GM12878 (cell line): ENCODE results near the gene AHCYL2. TPM values are rescaled to one million over a fixed set of nuclear protein-coding genes. Genes with fewer than 3 reads are reported as not detected.

Experiments
- ATAC-seq: fragments of 200-7000 bp; cut with Tn5 transposase; 3 replicates; pipeline ENCODE4 v1.9.1; 2020; ENCODE audit warnings: mild to moderate bottlenecking, moderate library complexity
- BruUV-seq: library from RNA; stranded (reverse); fragments of 400-500 nt; replicated peaks from 2 replicates; lab custom pipeline; 2021; lab: Mats Ljungman, UMichigan
- CTCF ChIA-PET: fragments of 300-600 bp; sonication (Branson Sonifier 250); formaldehyde crosslinking; extraction: SDS; loops from one replicate; lab custom pipeline; 2021; ENCODE audit warnings: inconsistent platforms; lab: Yijun Ruan, JAX
- POLR2A ChIA-PET: fragments of 350-600 bp; formaldehyde crosslinking; extraction: SDS; loops from one replicate; lab custom pipeline; 2021; ENCODE audit warnings: inconsistent platforms; lab: Charles Lee
- RAD21 ChIA-PET: fragments of 300-600 bp; sonication (Branson Sonifier 250); formaldehyde crosslinking; loops from one replicate; lab custom pipeline; 2023; ENCODE audit warnings: antibody characterized with exemption; ENCODE audit not compliant: unreplicated experiment; lab: Charles Lee
- SMC1A ChIA-PET: fragments of 300-600 bp; sonication (Branson Sonifier 250); formaldehyde crosslinking; loops from one replicate; lab custom pipeline; 2023; ENCODE audit not compliant: unreplicated experiment, uncharacterized antibody; lab: Charles Lee
- DNase-seq: peaks from one replicate; pipeline ENCODE4 v3.0.0-alpha.2; 2011; ENCODE audit warnings: low read depth, low spot score
- FAIRE-seq: peaks from 3 replicates; lab custom pipeline; 2011; peaks lifted over from hg19 to GRCh38; lab: Jason Lieb, UNC
- H2AFZ ChIP-seq: 2 replicates; pipeline ENCODE4 v1.6.0; 2011; ENCODE audit warnings: low read depth, low read length, control low read depth; ENCODE audit not compliant: control insufficient read depth
- H3K27ac ChIP-seq: 2 replicates; pipeline ENCODE4 v1.5.1; 2011; ENCODE audit warnings: control low read depth; ENCODE audit not compliant: control insufficient read depth, insufficient read depth
- H3K27me3 ChIP-seq, 2 experiments: replicated peaks in 1 of 2; 2 replicates each; pipeline versions ENCODE4 v1.6.0 to v1.6.1; 2011; ENCODE audit warnings: low read length in 1 of 2; ENCODE audit not compliant: control insufficient read depth in 2 of 2, insufficient read depth in 2 of 2
- H3K36me3 ChIP-seq, 2 experiments: 2 replicates each; pipeline ENCODE4 v1.5.1; 2011; ENCODE audit warnings: low read length in 1 of 2; ENCODE audit not compliant: control insufficient read depth in 2 of 2, insufficient read depth in 2 of 2
- H3K4me1 ChIP-seq: 2 replicates; pipeline ENCODE4 v1.6.1; 2011; ENCODE audit warnings: mild to moderate bottlenecking, low read length, moderate library complexity, mixed read lengths; ENCODE audit not compliant: control insufficient read depth, insufficient read depth
- H3K4me2 ChIP-seq: 2 replicates; pipeline ENCODE4 v1.6.0; 2011; ENCODE audit warnings: control low read depth; ENCODE audit not compliant: control insufficient read depth, insufficient read depth
- H3K4me3 ChIP-seq: fragments of 200-600 bp; sonication (generic); 2 replicates; pipeline ENCODE4 v1.5.1; 2016
- H3K79me2 ChIP-seq: 2 replicates; pipeline ENCODE4 v1.6.0; 2011; ENCODE audit warnings: low read length; ENCODE audit not compliant: control insufficient read depth, insufficient read depth
- H3K9ac ChIP-seq: 2 replicates; pipeline ENCODE4 v1.8.0; 2011; ENCODE audit warnings: low read length, control low read depth, mixed read lengths; ENCODE audit not compliant: control insufficient read depth, insufficient read depth
- H3K9me3 ChIP-seq: replicated peaks from 3 replicates; pipeline ENCODE4 v1.5.1; 2011; ENCODE audit warnings: mild to moderate bottlenecking, low read length; ENCODE audit not compliant: control insufficient read depth, insufficient read depth
- H4K20me1 ChIP-seq: 2 replicates; pipeline ENCODE4 v1.6.0; 2011; ENCODE audit not compliant: control insufficient read depth, insufficient read depth
- BCLAF1 ChIP-seq: fragments of 450-650 bp; IDR thresholded peaks from 2 replicates; pipeline ENCODE4 v1.6.1; 2017; ENCODE audit warnings: antibody characterized with exemption, mild to moderate bottlenecking, moderate library complexity
- CHD4 ChIP-seq: fragments of 200-600 bp; sonication (generic); IDR thresholded peaks from 2 replicates; pipeline ENCODE4 v1.6.1; 2016; ENCODE audit warnings: mild to moderate bottlenecking
- FOXK2 ChIP-seq: fragments of 450-650 bp; IDR thresholded peaks from 2 replicates; pipeline ENCODE4 v1.6.1; 2017; ENCODE audit warnings: mild to moderate bottlenecking, moderate library complexity
- POLR2AphosphoS2 ChIP-seq: IDR thresholded peaks from 2 replicates; pipeline ENCODE4 v1.6.1; 2011; ENCODE audit warnings: low read depth, mild to moderate bottlenecking, low read length, improper control_type of control experiment, moderate library complexity
- WGBS: methylation state at CpG from one replicate; pipeline ENCODE4 v1.1.6; 2016; ENCODE audit warnings: low lambda C conversion rate; ENCODE audit not compliant: insufficient replicate concordance, insufficient coverage; ENCODE audit errors: missing lambda C conversion rate; 5-methylcytosine and 5-hydroxymethylcytosine counted together
- in situ Hi-C: fragments of 300-500 bp; cut with MboI; formaldehyde crosslinking; loops from 9 replicates; pipeline ENCODE4 v1.14.3; 2018; ENCODE audit warnings: mixed read lengths
- intact Hi-C: fragments of 100-400 bp; cut with micrococcal nuclease; formaldehyde crosslinking; loops from one replicate; pipeline ENCODE4 v1.14.2; 2022; ENCODE audit not compliant: unreplicated experiment
- polyA plus RNA-seq, 11 experiments: library from polyadenylated mRNA; depleted of rRNA in 4 of 11; unstranded in 6 of 11; stranded (reverse) in 5 of 11; fragments of >200 nt; fragmentation: Nextera tagmentation in 4 of 11; fragmentation: Illumina TruSeq in 1 of 11; extraction: Ambion mirVana in 4 of 11; extraction: Trizol in 1 of 11; gene quantifications; 1 replicate in 1 of 11; 2 replicates in 10 of 11; pipeline versions ENCODE4 v1.2.1 to v1.2.3, GENCODE V29; 2011 to 2016; ENCODE audit warnings: inconsistent platforms in 2 of 11, missing spikeins in 2 of 11, low read depth in 1 of 11
- total RNA-seq, 4 experiments: library from RNA; depleted of rRNA in 3 of 4; stranded (reverse); fragments of >200 nt in 3 of 4; fragmentation: Illumina TruSeq in 1 of 4; extraction: Trizol in 1 of 4; gene quantifications; 2 replicates each; pipeline versions ENCODE4 v1.2.1 to v1.2.3, GENCODE V29; 2013 to 2021

The AHCYL2 gene
- total and polyA plus RNA-seq, 10 of the 15 experiments (the other 5 are each of a cell fraction or from before 2014, with no cell fraction given), result 1.7 to 29.1 (median 5.4) TPM

DNA sequence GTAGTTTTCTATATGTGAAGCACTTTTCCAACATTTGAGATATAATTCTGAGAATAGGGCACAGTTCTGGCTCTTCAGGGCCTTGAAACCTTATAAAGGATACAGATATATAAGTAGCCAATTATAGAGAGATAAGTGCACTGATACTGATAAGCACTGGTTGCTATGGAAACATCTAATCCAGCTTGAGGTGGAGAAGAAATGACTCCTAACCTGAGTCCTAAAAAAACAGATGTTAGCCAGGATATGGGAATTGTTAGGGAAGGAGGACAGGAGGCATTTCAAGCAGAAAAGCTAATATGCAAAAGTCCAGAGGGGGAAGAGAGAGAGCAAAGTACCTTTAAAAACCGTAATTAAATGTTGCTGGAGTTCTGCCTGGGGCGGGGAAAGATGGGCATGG is 240.2 kb downstream of the AHCYL2 start:
- POLR2A ChIA-PET, result interaction anchor here (1.0 to 1.3 kb wide), 2 partner anchors 21 to 94 kb away, joined by 3 to 14 read pairs; no protein-coding TSS in a partner anchor
- ATAC-seq (no peak), DNase-seq (no peak), FAIRE-seq (no peak)
- RAD21 ChIA-PET, result interaction anchor here (0.7 to 1.5 kb wide), 3 partner anchors 64 to 122 kb away, joined by 3 read pairs; no protein-coding TSS in a partner anchor
- Histone ChIP-seq H3K27me3 (no peaks in the 10 kb centered on the region), H2AFZ (no peak overlapping the region), H3K79me2 (no peaks in the 10 kb centered on the region), H3K36me3 (no peaks in the 10 kb centered on the region), H3K9me3 (no peaks in the 10 kb centered on the region), H3K4me2 (no peak overlapping the region), H3K4me1 (no peaks in the 10 kb centered on the region), H4K20me1 (no peaks in the 10 kb centered on the region), H3K27ac (no peak overlapping the region), H3K4me3 (no peak overlapping the region), H3K9ac (no peak overlapping the region)
- SMC1A ChIA-PET, result interaction anchor here (1.0 to 11.7 kb wide), 4 partner anchors 63 to 122 kb away, joined by 3 to 165 read pairs (median 4); no protein-coding TSS in a partner anchor
- CTCF ChIA-PET, result interaction anchor here (0.8 to 2.5 kb wide), 4 partner anchors 87 to 172 kb away, joined by 3 to 12 read pairs (median 4); no protein-coding TSS in a partner anchor
- no peak for TF ChIP-seq CHD4
- no peak for TF ChIP-seq FOXK2
- TF ChIP-seq BCLAF1, result no peak
- TF ChIP-seq POLR2AphosphoS2, result no peak
- intact Hi-C loops (no loop called here), in situ Hi-C loops (no loop called here)
- no TSS peak for BruUV-seq
- 96% methylated on average over 2 of the region's 2 CpGs for WGBS
